ENCODE measurements around the gene TMEM250. TPM values are rescaled to one million over a fixed set of nuclear protein-coding genes. Genes with fewer than 3 reads are reported as not detected.
"Not testable (repeated sequence)": the region's sequence is repeated elsewhere in the genome, so short reads cannot be mapped to it uniquely, and the experiment has no call there.

The TMEM250 gene, protein sequence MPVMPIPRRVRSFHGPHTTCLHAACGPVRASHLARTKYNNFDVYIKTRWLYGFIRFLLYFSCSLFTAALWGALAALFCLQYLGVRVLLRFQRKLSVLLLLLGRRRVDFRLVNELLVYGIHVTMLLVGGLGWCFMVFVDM
- polyA plus RNA-seq (2013, experiment 1 of 2; ENCODE audit: insufficient read length): 36.1 TPM
- polyA plus RNA-seq (2013, experiment 2 of 2; ENCODE audit: insufficient read length): 29.6 TPM

DNA sequence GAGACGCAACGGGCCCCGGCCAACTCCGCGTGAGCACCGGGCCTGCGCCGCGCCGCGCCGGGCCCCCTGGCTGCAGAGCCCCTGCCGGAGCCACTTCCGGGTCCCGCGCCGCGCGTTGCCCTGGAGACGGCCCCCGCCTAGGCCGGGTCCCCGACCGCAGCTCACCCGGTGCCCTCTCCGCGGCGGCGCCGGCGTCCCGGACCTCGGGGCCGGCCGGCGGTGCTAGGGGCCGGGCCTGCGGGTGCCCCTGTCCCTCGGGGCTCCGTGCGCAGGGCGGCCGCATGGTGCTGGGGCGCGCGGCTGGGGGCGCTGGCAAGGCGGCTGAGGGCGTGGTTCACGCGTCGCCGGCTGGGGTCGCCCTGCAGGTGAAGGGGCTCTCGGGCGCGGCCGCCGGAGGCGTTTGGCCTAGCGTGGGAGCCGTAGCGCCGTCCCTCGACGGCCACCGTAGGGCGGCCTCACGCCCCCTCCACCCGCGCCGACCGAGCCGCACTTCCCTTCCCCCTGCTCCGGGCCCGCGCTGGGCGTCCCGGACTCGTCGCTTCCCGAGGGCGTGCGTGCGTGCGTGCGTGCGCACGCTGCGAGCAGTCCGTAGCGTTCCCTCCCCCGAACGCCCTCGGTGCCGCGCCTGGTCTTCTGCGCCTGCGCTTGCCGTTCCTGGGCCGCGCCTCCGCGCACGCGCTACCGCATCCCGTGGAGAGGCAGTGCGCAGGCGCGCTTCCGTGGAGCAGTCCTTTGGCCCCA lies at the start of gene TMEM250:
TMEM250 (minus strand) TSS at position 556 of the 741 bp plus-strand sequence. CDS start 1,975 bp downstream, outside the sequence.
- DNase-seq: peak; percentile 96

DNA sequence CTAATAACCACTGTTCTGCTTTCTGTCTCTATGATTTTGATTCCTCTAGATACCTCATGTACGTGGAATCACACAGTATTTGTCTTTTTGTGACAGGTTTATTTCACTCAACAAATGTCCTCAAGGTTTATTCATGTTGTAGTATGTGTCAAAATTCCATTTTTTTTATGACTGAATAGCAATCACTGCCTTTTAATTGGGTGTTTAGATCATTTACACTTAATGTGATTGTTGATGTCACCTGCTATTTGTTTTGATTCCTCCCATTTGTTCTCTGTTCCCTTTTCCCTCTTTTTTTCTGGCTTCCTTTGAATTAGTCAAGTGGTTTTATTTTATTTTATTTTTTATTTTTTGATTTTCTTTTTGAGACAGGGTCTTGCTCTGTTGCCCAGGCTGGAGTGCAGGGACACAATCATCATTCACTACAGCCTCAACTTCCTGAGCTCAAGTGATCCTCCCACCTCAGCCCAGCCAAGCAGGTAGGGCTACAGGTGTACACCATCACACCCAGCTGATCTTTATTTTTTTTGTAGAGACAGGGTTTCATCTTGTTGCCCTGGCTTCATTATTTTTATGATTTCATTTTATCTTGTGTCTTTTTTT lies 44.7 kb upstream of the TMEM250 start:
- no peak for DNase-seq

DNA sequence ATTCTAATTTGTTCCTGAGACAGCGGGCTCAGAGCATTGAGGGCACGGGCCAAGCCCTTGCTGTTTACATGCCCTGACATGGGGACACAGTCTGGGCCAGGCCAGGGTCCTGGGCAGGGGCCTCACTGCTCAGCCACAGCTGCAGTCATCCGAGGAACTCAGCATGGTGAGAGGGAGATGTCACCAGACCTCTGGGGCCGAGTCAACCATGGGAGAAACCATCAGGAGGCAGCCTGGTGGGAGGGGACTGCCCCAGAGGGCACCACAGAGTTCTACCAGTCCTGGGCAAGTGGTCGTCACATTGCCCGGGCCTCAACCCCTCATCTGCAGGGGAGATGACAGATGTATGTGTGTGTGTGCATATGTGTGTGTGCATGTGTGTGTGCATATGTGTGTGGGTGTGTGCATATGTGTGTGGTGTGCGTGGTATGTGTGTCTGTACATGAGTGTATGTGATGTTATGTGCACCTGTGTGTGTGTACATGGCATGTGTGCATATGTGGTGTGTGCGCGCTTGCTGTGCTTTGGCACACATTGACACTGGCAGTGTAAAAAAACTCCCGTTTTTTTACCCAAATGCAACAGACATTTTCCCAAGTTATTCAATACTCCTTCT lies 42.4 kb upstream of the TMEM250 start:
- DNase-seq: no peak

DNA sequence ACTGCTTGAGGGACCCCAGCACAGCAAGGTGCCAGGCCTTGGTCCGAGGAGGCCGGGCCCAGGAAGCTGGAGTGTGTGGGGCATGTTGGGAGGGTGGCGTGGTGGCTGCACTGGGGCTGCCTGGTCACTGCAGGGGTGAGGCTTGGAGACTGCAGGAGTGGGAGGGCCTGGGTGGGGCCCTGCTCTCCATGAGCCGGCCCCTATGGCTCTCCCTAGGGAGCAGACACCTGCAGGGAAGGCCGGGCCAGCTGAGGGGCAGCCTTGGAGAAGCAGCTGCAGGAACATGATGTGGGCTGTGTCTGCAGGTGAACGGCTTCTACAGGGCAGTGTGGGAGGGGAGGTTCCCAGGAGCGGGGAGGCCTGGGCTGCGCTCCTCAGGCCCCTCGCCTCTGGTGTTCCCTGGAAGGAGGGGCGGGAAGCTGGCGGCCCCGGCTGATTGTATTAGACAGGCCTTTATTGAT lies 41.7 kb upstream of the TMEM250 start:
- DNase-seq: no peak

DNA sequence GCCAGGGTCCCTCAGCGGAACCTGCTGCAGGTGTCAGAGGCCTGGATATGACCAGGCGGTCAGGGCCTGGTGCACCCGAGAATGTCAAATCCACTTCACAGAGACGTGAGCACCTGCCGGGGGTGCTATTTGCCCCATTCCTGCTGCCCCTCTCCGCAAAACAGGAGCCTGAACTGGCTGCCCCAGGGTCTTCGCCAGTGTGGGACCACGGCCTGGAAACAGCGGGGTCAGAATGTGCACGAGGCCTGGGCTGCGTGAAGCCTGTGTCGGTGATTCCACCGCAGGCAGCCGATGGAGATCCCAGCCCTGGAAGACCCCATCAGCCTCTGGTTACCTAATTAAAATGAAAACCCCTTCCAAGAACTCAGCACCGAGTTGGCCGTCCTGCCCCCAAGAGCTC lies 41.2 kb upstream of the TMEM250 start:
- no peak for DNase-seq

DNA sequence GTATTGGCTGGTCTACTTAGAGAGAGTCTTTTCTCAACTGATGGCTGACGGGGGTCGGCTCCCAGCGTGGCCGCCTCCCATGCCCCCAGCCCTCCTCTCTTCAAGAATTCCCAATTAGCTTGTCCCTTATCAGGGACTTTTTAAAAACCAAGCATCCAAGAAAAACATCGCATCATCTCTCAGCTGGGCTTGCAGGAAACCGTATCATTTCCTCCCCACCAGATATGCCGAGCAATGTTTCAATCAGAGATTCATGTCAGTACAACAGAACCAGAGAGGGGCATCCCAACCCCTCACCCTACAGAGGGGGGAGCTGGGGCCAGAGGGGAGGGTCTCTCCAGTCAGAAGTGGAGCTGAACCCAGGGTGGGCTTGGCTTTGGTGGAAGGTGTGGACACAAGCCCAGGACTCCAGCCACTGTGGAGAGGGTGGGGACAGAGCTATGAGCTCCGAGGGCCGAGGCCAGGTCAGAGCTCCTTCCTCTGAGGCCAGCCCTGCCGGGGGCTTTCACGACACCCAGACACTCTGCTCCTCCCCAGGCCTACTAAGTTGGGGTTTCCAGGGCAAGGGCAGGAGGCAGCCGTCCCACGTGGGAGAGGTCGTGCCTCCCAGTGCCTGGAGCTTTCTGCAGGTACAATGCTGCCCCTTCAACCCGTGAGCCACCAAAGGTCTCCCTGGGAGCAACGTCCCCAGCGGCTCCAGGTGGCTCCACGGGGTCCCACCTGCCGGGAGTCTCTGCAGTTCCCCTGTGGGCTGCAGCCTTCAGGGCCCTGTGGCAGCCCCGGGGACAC lies 39.0 kb upstream of the TMEM250 start:
- no peak for DNase-seq

DNA sequence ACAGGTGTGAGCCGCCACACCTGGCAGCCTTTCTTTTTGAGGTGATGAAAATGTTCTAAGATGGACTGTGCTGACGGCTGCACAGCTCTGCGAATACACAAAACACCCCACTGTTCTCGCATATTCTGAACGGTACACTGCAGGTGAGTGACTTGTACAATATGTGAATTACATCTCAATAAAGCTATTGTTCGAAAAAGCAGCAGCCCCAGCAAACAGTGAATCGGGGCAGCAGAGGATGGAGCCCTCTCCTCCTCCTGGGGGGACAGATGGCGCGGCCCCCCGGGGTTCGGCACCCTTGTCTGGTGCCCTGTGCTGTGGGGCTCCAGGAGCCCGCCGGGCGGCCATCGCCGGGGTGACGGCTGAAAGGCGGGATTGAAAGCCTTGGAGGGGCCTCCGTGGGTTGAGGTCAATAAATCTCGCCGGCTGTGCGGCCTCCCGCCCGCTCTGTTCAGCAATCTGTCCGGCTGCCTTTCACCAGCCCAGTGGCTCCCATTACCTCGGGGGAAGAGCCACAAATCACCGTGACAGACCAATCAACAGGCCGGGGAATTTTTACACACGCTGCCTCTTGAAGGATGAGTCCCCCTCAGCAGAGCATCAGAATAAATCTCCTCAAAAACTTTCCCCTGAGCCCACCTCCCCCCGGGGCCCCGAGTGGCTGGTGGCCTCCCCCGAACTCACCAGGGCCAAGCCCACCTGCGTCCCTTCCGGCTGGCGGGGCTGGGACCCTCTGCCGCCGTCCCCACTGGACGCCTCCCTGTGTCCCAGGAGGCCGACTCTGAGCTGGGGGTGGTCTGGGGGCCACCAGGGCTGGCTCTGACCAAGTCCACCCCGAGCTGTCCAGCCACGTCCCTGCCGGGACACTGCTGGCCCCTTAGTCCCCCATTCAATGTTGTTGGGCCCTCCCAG lies 37.8 kb upstream of the TMEM250 start:
- DNase-seq: no peak

DNA sequence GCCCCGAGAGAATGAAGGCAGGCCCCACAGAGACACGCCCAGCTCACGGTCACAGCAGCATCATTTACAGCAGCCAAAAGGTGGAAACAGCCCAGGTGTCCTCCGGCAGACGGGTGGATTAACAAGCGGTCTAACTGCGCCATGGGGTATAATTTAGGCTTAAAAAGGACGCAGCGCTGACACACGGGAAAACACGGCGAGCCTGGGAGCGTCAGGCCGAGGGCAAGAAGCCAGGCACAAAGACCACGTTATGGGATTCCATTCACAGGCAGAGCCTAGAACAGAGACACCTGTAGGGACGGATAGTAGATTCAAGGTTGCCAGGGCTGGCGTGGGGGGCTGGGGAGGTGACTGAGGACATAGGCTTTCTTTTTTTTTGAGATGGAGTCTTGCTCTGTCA lies 36.9 kb upstream of the TMEM250 start:
- DNase-seq: no peak

DNA sequence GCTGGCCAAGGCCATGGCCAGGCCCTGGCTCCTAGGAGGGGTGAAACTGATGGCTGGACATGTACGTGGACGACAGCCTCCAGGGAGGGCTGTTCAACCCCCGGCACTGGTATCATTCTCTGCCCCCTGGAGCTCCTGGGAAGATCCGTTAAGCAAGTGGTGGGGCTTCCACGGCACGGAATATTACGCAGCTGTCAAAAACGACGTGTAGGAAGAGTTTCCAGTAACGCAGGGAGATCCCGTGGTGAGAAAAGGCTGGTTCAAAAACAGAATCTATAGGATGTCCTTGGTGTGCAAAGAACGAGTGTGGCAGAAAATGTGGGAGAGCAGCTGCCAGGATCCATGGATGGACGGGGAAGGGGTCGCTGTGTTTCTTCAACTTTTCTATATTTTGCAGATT lies 36.3 kb upstream of the TMEM250 start:
- no peak for DNase-seq

DNA sequence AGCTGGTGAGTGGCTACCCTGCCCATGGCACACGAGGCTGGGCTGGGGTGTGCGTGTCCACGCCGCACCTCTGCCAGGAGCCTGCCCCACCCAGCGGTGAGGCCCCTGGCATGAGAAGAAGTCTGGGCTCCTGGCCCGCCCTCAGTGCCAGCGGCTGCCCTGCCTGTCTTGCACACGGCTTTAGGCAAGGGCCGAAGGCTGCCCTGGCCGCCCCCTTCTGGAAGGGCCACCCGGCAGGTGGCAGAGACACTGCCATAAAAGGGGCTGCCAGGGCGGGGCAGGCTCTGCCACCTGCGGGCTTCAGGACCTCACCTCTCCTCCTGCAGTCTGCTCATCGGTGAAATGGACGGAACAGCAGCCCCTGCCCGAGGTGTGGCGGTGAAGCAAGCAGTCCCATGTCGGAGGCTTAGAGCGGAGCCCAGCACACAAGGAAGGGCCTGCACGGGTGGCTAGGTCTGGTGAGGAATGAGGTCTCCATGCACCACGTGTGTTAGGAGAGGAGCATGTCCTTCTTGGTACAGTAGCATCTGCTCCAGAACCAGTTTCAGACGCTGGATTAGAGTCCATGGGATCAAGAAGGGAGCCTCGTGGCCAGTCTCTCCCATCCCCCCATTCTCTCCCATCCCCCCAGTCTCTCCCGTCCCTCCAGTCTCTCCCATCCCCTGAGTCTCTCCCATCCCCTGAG lies 34.8 kb upstream of the TMEM250 start:
- DNase-seq: no peak

DNA sequence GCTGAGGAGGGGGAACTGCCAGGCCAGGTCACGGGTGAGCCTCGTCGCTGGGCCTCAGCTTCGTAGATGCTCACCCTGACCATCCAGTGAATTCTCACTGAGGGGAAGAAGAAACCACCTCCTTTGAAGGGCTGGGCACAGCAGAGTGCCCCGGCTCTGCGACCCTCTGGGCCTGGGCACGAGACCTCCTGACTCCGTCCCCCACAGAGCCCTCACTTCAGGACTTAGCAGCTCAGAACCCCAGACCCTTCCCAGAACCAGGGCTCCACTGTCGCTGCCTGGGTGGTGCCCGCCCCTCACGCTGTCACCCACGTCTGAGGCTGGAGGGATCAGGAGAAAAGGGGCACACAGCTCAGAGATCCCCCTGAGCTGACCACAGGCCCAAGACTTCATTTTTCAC lies 34.3 kb upstream of the TMEM250 start:
- DNase-seq: no peak

DNA sequence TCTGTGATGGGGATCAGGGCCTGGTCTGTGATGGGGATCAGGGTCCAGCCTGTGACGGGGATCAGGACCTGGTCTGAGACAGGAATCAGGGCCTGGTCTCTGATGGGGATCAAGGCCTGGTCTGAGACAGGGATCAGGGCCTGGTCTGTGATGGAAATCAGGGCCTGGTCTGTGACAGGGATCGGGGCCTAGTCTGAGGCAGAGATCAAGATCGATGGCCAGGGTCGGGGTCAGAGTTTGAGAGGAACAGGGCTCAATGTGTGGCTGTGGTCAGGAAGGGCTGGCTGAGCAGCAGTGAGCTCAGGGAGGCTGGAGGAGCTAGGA lies 33.8 kb upstream of the TMEM250 start:
- DNase-seq: no peak

DNA sequence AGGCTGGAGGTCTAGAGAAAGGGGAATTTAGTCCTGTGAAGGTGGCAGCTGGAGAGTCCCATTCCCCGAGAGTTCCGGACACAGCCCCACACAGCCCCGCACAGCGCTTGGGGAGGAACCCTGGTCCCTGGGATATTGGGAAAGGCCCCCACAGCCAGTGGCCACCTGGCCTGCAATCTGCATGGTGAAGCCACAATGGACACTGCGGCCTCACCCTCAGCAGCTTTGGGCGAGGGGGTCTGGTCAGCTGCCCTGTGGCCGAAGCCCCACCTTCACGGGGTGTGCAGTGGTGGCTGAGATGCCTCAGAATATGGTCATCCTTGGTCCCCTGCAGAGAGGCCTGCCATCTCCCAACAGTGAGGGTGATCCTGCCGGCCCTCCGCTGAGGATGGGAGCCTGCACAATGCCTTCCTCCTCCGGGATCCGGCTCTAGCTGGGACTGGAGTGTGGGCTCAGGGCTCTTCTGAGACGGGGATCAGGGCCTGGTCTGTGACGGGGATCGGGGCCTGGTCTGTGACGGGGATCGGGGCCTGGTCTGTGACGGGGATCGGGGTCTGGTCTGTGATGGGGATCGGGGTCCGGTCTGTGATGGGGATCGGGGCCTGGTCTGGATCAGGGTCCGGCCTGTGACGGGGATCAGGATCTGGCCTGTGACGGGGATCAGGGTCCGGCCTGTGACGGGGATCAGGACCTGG lies 33.3 kb upstream of the TMEM250 start:
- DNase-seq: no peak

DNA sequence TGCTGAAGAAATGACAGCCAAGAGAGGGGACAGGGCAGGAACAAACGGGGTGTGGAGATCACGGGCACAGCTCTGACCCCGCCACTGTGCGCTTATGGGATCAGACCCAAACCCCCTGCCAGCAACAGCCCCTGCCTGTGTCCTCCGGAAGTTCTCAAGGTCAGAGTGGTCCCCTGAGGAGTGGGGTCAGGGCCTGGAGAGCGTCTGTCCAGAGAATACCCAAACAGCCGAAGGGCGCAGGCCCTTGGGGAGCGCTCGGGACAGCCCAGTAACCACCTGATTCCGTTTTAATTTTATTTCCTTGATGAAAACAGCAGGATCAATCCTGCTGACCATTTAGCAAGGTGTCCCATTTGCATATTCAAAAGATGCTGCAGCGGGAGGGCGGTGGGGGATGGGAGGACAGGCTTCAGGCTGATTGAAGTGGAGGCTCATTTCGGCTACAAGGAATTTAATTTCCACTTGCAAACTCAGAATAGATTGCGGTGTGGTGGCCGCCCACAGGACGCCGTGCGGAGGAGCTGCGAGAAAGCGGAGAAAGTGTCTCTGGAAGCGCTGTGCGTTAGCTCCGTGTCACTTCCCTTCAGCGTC lies 32.6 kb upstream of the TMEM250 start:
- DNase-seq: no peak

DNA sequence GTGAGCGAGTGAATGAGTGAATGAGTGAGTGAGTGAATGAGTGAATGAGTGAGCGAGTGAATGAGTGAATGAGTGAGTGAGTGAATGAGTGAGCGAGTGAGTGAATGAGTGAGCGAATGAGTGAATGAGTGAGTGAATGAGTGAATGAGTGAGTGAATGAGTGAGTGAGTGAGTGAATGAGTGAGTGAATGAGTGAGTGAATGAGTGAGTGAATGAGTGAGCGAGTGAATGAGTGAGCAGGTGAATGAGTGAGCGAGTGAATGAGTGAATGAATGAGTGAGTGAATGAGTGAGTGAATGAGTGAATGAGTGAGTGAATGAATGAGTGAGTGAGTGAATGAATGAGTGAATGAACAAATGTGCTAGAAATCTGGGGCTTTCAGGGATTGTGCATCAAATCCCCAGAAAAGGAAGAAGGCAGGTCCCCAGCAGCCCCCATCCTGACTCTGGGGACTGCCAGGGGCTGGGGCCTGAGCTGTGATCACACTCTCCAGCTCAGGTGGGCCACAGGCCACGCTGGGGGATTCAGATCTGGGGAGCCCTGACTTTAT lies 32.1 kb upstream of the TMEM250 start:
- DNase-seq: not testable (repeated sequence)

DNA sequence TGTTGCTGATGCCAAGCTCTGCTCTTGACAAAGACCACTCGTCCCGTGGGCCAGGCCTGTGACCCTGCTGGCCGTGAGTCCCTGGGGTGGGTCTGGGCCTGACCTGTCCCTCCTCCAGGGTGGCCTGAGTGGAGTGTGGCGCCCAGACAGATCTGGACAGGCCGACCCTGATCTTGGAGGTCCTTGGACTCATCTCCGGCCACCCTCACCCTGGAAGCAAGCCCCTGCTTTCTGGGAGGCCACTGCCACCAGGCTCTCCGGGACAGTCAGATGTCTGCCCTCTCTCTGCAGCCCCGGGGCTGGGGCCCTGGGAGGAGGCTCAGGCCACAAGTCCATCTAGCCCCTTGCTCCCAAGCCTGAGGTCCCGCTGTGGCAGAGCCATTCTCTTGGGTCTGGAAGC lies 31.2 kb upstream of the TMEM250 start:
- no peak for DNase-seq

DNA sequence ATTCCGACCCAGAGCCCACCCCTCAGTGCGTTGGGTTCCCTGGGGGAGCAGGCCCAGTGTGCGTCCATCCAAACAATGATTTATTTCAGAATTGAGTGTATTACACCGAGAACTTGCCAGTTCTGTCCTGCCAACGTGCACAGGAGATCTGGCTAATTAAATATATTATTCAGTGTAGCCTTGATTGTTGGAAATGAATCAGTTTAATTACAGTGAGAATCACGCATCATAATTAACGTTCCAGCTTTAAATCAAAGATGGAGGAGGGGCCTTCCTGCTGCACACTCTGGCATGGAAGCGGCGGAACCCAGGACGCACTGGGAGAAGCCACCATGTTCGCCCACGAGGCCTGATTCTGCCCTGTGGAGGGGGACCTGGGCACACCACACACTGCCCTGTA lies 30.7 kb upstream of the TMEM250 start:
- no peak for DNase-seq

DNA sequence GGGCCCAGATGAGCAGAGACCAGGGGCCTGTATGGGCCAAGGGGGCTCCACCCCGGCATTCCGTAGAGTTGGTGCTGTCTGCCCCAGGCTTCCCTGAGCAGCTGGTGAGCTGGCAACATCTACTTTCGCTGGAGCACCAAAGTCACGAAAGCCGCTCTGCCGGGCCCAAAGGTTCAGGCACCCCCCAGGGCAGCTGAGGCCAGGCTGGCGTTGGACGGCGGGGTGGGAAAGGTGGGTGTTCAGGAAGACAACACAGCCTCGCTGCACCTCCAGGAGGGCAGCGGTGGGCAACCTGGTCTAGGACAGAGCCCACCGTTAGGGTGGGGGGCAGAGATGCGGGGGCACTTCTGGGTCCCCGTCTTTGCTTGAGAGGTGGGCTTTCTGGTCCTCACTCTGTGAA lies 30.1 kb upstream of the TMEM250 start:
- no peak for DNase-seq

DNA sequence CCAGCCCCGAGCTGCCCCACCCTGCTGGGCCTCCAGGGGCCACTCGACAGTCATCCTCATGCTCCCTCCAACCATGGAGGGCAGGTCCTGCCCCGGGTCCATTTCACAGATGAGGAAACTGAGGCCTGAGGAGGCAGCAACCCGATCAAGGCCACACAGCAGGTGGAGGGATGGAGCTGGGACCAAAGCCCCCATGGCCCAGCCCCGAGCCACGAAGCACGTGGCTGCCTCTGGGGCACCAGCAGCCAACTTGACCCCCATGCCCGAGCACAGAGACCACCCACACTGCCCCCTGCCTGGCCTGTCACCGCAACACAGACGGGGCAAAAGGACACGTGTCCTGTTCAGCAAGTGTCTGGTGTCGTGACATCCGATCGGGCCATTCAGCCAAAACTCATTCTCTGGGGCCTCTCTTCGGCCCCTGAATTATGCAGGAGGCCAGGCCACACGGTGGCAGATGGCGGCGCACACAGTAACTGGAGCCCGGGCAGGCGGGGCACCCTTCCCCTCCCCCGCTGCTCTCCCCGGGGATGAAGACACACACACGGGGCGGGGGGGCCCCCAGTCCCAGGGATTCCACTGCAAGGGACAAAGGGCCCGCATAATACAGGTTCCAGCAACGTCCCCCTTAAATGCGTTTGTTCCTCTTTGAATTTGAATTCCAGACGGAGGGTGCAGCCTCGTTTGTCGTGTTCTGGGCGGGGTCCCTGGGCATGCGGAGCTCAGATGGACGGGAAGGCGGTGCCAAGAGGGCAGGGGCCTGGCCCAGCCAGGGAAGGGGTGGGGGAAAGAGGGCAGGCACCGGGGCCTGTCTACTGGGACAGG lies 29.4 kb upstream of the TMEM250 start:
- no peak for DNase-seq

Data from fibroblast of skin of back (primary cell).